AG10803 (cell line): ENCODE measurements around the gene ITGA5.

Experiments used
- DNase-seq: peaks from one replicate; pipeline ENCODE4 v3.0.0; 2010; ENCODE audit warnings: low read depth
- H3K4me3 ChIP-seq: 2 replicates; pipeline ENCODE4 v1.5.1; 2011; ENCODE audit warnings: mild to moderate bottlenecking, low read length, control low read depth
- CTCF ChIP-seq: conservative IDR thresholded peaks from 2 replicates; pipeline ENCODE4 v1.5.1; 2011; ENCODE audit warnings: mild to moderate bottlenecking, low read length, control low read depth, inconsistent platforms

The ITGA5 gene

GRCh38 chr12:54393743-54394142 lies 25.3 kb downstream of the ITGA5 start:
- no peak for TF ChIP-seq CTCF
- H3K4me3 ChIP-seq: no peak overlapping the region
- no peak for DNase-seq

GRCh38 chr12:54393207-54393609 lies 25.9 kb downstream of the ITGA5 start:
- TF ChIP-seq CTCF: no peak
- H3K4me3 ChIP-seq: no peak overlapping the region

GRCh38 chr12:54392485-54393206 lies 26.4 kb downstream of the ITGA5 start:
- DNase-seq: no peak
- no peak for TF ChIP-seq CTCF
- H3K4me3 ChIP-seq: no peak overlapping the region

More at GRCh38 chr12:54393207-54393609, 25.9 kb downstream of the ITGA5 start:
- no peak for DNase-seq

GRCh38 chr12:54390668-54391551 lies 28.2 kb downstream of the ITGA5 start:
- no peak for DNase-seq
- no peak overlapping the region for H3K4me3 ChIP-seq
- TF ChIP-seq CTCF: no peak

- no peak for DNase-seq
- no peak overlapping the region for H3K4me3 ChIP-seq
- no peak for TF ChIP-seq CTCF
Observed at GRCh38 chr12:54390176-54390667, 28.8 kb downstream of the ITGA5 start.

GRCh38 chr12:54389607-54390175 lies 29.4 kb downstream of the ITGA5 start:
- DNase-seq: no peak
- no peak for TF ChIP-seq CTCF
- H3K4me3 ChIP-seq: no peak overlapping the region
